ENCODE data around the gene ABCB8. TPM values are rescaled to one million over a fixed set of nuclear protein-coding genes. Genes with fewer than 3 reads are reported as not detected.

Gene ABCB8
- total and polyA plus RNA-seq, 9 of the 15 experiments (the other 6 are each of a cell fraction or from before 2014, with no cell fraction given), result 7.6 to 106 (median 36.3) TPM

DNA sequence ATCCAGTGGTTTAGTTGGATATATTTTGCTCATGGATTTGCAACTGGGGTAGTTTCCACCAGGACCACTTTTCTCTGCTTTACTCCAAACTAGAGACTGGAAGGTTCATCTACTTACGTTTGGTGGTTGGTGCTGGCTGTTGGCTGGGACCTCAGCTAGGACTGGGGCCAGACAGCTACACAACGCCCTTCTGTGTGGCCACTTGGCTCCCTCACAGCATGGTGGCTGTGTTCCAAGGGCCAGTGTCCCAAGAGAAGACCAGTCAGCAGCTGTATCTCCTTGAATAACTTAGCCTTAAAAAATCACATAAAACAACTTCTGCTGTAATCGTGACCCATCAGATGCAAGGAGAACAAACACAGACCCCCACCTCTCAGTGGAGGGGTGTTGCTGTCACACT is 45.9 kb upstream of the ABCB8 start (continued):
- TF ChIP-seq NBN (IDR thresholded peaks at IDR 0.05; ENCODE audit: low read depth) (no peak), CBX1 (IDR thresholded peaks at IDR 0.05; ENCODE audit: low read depth) (no peak), ZNF707 (CRISPR knock-in tag; conservative IDR thresholded peaks at IDR 0.05) (no peak), ETV5 (CRISPR knock-in tag; IDR thresholded peaks at IDR 0.05; ENCODE audit: low read depth) (no peak), ZNF699 (CRISPR knock-in tag; IDR thresholded peaks at IDR 0.05; ENCODE audit: insufficient replicate concordance) (no peak), CLOCK (CRISPR knock-in tag; IDR thresholded peaks at IDR 0.05; ENCODE audit: borderline replicate concordance) (no peak), NR2F6 (CRISPR knock-in tag; IDR thresholded peaks at IDR 0.05) (no peak), ARID1B (IDR thresholded peaks at IDR 0.05) (no peak), SNIP1 (IDR thresholded peaks at IDR 0.05; ENCODE audit: low read depth) (no peak), SREBF2 (CRISPR knock-in tag; IDR thresholded peaks at IDR 0.05) (no peak), NR1H2 (CRISPR knock-in tag; IDR thresholded peaks at IDR 0.05) (no peak), ZBTB26 (CRISPR knock-in tag; IDR thresholded peaks at IDR 0.05) (no peak), PYGO2 (tag; IDR thresholded peaks at IDR 0.05) (no peak), ZNF436 (CRISPR knock-in tag; IDR thresholded peaks at IDR 0.05) (no peak), CHD2 (IDR thresholded peaks at IDR 0.05; ENCODE audit: low read depth, low read length) (no peak)

Data from K562 (cell line).